HepG2 (cell line): Measurements from ENCODE around the gene HEATR1. TPM values are rescaled to one million over a fixed set of nuclear protein-coding genes. Genes with fewer than 3 reads are reported as not detected.

Experiments
- GLI4 ChIP-seq: sonication (generic); formaldehyde crosslinking; IDR thresholded peaks from 2 replicates; pipeline ENCODE4 v1.5.1; 2020; ENCODE audit warnings: missing genetic modification reagents, mild to moderate bottlenecking, moderate library complexity, borderline replicate concordance
- GZF1 ChIP-seq: sonication (generic); formaldehyde crosslinking; IDR thresholded peaks from 2 replicates; pipeline ENCODE4 v1.5.1; 2020; ENCODE audit warnings: mild to moderate bottlenecking, missing genetic modification reagents
- HMG20A ChIP-seq: IDR thresholded peaks from 2 replicates; pipeline ENCODE4 v1.6.1; 2016; ENCODE audit warnings: borderline replicate concordance
- IKZF1 ChIP-seq: fragments of 450-650 bp; IDR thresholded peaks from 2 replicates; pipeline ENCODE4 v1.7.1; 2016
- MZF1 ChIP-seq: sonication (generic); formaldehyde crosslinking; IDR thresholded peaks from 2 replicates; pipeline ENCODE4 v1.8.1; 2023; ENCODE audit warnings: mild to moderate bottlenecking, missing genetic modification reagents, borderline replicate concordance
- RFXAP ChIP-seq: sonication (generic); formaldehyde crosslinking; IDR thresholded peaks from 2 replicates; pipeline ENCODE4 v1.4.0; 2020; ENCODE audit warnings: missing genetic modification reagents, borderline replicate concordance
- SRSF4 ChIP-seq: fragments of 200-400 bp; formaldehyde crosslinking; IDR thresholded peaks from one replicate; pipeline ENCODE4 v1.6.1; 2018; ENCODE audit warnings: mild to moderate bottlenecking, low read depth, low read length, moderate library complexity; ENCODE audit not compliant: poor library complexity, severe bottlenecking
- TRIM24 ChIP-seq: sonication (generic); formaldehyde crosslinking; IDR thresholded peaks from 2 replicates; pipeline ENCODE4 v1.8.0; 2022; ENCODE audit warnings: mild to moderate bottlenecking, missing genetic modification reagents
- ZNF30 ChIP-seq: sonication (generic); formaldehyde crosslinking; IDR thresholded peaks from 2 replicates; pipeline ENCODE4 v1.5.0; 2020; ENCODE audit warnings: mild to moderate bottlenecking, missing genetic modification reagents
- ZNF326 ChIP-seq: sonication (generic); formaldehyde crosslinking; IDR thresholded peaks from 2 replicates; pipeline ENCODE4 v1.4.0; 2020; ENCODE audit warnings: missing genetic modification reagents, borderline replicate concordance
- ZNF382 ChIP-seq: sonication (generic); formaldehyde crosslinking; IDR thresholded peaks from 2 replicates; pipeline ENCODE4 v1.5.0; 2020; ENCODE audit warnings: missing genetic modification reagents, mild to moderate bottlenecking, borderline replicate concordance
- ZNF557 ChIP-seq: sonication (generic); formaldehyde crosslinking; IDR thresholded peaks from 2 replicates; pipeline ENCODE4 v1.4.0; 2020; ENCODE audit warnings: missing genetic modification reagents
- ZNF746 ChIP-seq: sonication (generic); formaldehyde crosslinking; IDR thresholded peaks from 2 replicates; pipeline ENCODE4 v1.8.0; 2022; ENCODE audit warnings: mild to moderate bottlenecking, missing genetic modification reagents
- polyA plus RNA-seq, 8 experiments: library from polyadenylated mRNA; depleted of rRNA in 3 of 8; stranded (reverse) in 7 of 8; unstranded in 1 of 8; fragments of >200 nt; fragmentation: Illumina TruSeq in 4 of 8; extraction: Trizol in 4 of 8; gene quantifications; 2 replicates each; pipeline versions ENCODE4 v1.2.1 to v1.2.3, GENCODE V29; 2011 to 2016; ENCODE audit warnings: low read depth in 4 of 8, missing spikeins in 1 of 8, mixed read lengths in 1 of 8; ENCODE audit not compliant: insufficient read depth in 1 of 8
- total RNA-seq, 5 experiments: library from RNA; depleted of rRNA; stranded (reverse); fragments of >200 nt; fragmentation: Illumina TruSeq; extraction: Trizol; gene quantifications; 2 replicates each; pipeline ENCODE4 v1.2.3, GENCODE V29; 2016; ENCODE audit warnings: low read depth in 1 of 5
- TF ChIP-seq, protein P1 (sequence below): sonication (generic); formaldehyde crosslinking; IDR thresholded peaks from 2 replicates; pipeline ENCODE4 v1.5.0; 2020; ENCODE audit warnings: mild to moderate bottlenecking, missing genetic modification reagents, borderline replicate concordance
- TF ChIP-seq, protein P2 (sequence below): sonication (generic); formaldehyde crosslinking; IDR thresholded peaks from 2 replicates; pipeline ENCODE4 v1.5.0; 2020; ENCODE audit warnings: missing genetic modification reagents
- TF ChIP-seq, protein P3 (sequence below): sonication (generic); formaldehyde crosslinking; conservative IDR thresholded peaks from 2 replicates; pipeline ENCODE4 v1.8.1; 2023; ENCODE audit warnings: missing genetic modification reagents
- TF ChIP-seq, protein P4 (sequence below): sonication (generic); formaldehyde crosslinking; IDR thresholded peaks from 2 replicates; pipeline ENCODE4 v1.4.0; 2020; ENCODE audit warnings: low read depth, missing genetic modification reagents
- TF ChIP-seq, protein P5 (sequence below): sonication (generic); formaldehyde crosslinking; IDR thresholded peaks from 2 replicates; pipeline ENCODE4 v1.4.0; 2020; ENCODE audit warnings: missing genetic modification reagents

HEATR1 gene
- total and polyA plus RNA-seq, 2 of the 13 experiments (the other 11 are each of a cell fraction or from before 2014, with no cell fraction given), result 10.2 to 45.8 TPM

DNA sequence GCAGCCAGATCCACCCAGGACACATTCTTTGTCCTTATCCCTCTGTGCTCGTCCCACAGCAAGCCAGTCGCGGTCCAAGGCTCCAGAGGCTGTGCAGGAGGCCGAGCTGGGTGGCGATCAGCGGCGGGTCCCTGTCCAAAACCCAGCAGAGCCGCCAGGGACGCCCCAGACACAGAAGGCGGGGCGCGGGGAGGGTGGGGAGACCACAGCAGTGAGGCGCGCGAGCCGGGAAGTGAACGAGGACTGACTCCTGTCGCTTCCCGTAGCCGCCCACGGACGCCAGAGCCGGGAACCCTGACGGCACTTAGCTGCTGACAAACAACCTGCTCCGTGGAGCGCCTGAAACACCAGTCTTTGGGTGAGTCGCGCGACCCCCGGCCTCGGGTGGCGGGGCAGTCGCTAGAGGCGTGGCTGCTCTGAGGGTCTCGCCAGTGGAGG, 80.6 kb downstream of the HEATR1 start, which contains the start of gene LGALS8 (continued):
- TF ChIP-seq, protein P1, sequence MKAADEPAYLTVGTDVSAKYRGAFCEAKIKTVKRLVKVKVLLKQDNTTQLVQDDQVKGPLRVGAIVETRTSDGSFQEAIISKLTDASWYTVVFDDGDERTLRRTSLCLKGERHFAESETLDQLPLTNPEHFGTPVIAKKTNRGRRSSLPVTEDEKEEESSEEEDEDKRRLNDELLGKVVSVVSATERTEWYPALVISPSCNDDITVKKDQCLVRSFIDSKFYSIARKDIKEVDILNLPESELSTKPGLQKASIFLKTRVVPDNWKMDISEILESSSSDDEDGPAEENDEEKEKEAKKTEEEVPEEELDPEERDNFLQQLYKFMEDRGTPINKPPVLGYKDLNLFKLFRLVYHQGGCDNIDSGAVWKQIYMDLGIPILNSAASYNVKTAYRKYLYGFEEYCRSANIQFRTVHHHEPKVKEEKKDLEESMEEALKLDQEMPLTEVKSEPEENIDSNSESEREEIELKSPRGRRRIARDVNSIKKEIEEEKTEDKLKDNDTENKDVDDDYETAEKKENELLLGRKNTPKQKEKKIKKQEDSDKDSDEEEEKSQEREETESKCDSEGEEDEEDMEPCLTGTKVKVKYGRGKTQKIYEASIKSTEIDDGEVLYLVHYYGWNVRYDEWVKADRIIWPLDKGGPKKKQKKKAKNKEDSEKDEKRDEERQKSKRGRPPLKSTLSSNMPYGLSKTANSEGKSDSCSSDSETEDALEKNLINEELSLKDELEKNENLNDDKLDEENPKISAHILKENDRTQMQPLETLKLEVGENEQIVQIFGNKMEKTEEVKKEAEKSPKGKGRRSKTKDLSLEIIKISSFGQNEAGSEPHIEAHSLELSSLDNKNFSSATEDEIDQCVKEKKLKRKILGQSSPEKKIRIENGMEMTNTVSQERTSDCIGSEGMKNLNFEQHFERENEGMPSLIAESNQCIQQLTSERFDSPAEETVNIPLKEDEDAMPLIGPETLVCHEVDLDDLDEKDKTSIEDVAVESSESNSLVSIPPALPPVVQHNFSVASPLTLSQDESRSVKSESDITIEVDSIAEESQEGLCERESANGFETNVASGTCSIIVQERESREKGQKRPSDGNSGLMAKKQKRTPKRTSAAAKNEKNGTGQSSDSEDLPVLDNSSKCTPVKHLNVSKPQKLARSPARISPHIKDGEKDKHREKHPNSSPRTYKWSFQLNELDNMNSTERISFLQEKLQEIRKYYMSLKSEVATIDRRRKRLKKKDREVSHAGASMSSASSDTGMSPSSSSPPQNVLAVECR (CRISPR knock-in tag), result peak; percentile 79; the same call in 1 of the 2 replicates
- TF ChIP-seq ZNF30 (CRISPR knock-in tag) (0 out of 2 replicates have a peak, but pooled peaks have one; percentile 44), HMG20A (no peak), GLI4 (no peak; the same call in 1 of the 2 replicates), IKZF1 (no peak), ZNF557 (CRISPR knock-in tag) (no peak), ZNF382 (CRISPR knock-in tag) (no peak), MZF1 (CRISPR knock-in tag) (no peak), TRIM24 (CRISPR knock-in tag) (no peak), GZF1 (CRISPR knock-in tag) (no peak), ZNF326 (CRISPR knock-in tag) (no peak), RFXAP (CRISPR knock-in tag) (0 out of 2 replicates have a peak, but pooled peaks have one; percentile 23), ZNF746 (CRISPR knock-in tag) (no peak), SRSF4 (no peak)
- TF ChIP-seq, protein P2, sequence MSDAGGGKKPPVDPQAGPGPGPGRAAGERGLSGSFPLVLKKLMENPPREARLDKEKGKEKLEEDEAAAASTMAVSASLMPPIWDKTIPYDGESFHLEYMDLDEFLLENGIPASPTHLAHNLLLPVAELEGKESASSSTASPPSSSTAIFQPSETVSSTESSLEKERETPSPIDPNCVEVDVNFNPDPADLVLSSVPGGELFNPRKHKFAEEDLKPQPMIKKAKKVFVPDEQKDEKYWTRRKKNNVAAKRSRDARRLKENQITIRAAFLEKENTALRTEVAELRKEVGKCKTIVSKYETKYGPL (CRISPR knock-in tag), result no peak
- TF ChIP-seq, protein P3, sequence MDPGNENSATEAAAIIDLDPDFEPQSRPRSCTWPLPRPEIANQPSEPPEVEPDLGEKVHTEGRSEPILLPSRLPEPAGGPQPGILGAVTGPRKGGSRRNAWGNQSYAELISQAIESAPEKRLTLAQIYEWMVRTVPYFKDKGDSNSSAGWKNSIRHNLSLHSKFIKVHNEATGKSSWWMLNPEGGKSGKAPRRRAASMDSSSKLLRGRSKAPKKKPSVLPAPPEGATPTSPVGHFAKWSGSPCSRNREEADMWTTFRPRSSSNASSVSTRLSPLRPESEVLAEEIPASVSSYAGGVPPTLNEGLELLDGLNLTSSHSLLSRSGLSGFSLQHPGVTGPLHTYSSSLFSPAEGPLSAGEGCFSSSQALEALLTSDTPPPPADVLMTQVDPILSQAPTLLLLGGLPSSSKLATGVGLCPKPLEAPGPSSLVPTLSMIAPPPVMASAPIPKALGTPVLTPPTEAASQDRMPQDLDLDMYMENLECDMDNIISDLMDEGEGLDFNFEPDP (CRISPR knock-in tag), result no peak
- TF ChIP-seq, protein P4, sequence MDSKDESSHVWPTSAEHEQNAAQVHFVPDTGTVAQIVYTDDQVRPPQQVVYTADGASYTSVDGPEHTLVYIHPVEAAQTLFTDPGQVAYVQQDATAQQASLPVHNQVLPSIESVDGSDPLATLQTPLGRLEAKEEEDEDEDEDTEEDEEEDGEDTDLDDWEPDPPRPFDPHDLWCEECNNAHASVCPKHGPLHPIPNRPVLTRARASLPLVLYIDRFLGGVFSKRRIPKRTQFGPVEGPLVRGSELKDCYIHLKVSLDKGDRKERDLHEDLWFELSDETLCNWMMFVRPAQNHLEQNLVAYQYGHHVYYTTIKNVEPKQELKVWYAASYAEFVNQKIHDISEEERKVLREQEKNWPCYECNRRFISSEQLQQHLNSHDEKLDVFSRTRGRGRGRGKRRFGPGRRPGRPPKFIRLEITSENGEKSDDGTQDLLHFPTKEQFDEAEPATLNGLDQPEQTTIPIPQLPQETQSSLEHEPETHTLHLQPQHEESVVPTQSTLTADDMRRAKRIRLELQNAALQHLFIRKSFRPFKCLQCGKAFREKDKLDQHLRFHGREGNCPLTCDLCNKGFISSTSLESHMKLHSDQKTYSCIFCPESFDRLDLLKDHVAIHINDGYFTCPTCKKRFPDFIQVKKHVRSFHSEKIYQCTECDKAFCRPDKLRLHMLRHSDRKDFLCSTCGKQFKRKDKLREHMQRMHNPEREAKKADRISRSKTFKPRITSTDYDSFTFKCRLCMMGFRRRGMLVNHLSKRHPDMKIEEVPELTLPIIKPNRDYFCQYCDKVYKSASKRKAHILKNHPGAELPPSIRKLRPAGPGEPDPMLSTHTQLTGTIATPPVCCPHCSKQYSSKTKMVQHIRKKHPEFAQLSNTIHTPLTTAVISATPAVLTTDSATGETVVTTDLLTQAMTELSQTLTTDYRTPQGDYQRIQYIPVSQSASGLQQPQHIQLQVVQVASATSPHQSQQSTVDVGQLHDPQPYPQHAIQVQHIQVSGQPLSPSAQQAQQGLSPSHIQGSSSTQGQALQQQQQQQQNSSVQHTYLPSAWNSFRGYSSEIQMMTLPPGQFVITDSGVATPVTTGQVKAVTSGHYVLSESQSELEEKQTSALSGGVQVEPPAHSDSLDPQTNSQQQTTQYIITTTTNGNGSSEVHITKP (CRISPR knock-in tag), result no peak
- TF ChIP-seq, protein P5, sequence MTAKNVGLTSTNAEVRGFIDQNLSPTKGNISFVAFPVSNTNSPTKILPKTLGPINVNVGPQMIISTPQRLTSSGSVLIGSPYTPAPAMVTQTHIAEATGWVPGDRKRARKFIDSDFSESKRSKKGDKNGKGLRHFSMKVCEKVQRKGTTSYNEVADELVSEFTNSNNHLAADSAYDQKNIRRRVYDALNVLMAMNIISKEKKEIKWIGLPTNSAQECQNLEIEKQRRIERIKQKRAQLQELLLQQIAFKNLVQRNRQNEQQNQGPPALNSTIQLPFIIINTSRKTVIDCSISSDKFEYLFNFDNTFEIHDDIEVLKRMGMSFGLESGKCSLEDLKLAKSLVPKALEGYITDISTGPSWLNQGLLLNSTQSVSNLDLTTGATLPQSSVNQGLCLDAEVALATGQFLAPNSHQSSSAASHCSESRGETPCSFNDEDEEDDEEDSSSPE (CRISPR knock-in tag), result peak; percentile 58
